Medulla oblongata (tissue), 1 donor: ENCODE data around the gene MSTN.
"Not testable (repeated sequence)": the region's sequence is repeated elsewhere in the genome, so short reads cannot be mapped to it uniquely, and the experiment has no call there.

Experiments
- DNase-seq: peaks from one replicate; pipeline ENCODE4 v3.0.0-alpha.2; 2015; ENCODE audit errors: extremely low spot score

Gene MSTN

DNA sequence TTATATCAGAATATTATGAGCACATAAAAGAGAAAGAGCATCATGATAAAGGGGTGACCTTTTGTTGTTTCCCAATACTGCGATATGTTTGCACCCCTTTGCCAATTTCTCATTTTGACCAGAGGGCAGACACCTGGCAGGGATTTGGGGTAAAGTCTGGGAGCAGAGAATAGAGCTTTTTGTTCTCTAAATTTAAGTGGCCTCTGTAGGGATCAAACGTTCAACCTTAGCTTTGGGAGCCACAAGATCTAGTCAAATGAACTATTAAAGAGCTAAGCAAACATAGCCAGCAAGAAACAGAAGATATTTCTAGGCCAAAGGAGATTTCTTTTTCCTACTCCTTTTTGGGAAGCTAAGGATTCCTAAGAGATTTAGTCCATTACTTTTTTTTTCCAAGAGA, 1.1 kb upstream of the MSTN start:
- DNase-seq = no peak

DNA sequence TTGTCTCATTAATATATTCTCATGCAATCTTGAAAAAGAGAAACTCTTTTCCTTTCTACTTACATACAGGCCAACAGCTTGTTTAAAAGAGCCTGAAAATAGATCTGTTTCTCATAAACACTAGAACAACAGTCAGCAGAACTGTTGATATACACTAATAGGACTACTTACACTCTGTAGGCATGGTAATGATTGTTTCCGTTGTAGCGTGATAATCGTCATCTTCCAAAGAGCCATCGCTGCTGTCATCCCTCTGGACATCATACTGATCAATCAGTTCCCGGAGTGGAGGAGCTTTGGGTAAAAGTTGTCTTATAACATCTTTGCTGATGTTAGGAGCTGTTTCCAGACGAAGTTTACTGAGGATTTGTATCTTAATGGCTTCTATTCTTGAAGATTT, 476 bp downstream of the MSTN start:
- DNase-seq = peak; percentile 9

- no peak for DNase-seq
These were observed 1.9 kb downstream of the MSTN start for GRCh38 chr2:190060626-190061025.

DNA sequence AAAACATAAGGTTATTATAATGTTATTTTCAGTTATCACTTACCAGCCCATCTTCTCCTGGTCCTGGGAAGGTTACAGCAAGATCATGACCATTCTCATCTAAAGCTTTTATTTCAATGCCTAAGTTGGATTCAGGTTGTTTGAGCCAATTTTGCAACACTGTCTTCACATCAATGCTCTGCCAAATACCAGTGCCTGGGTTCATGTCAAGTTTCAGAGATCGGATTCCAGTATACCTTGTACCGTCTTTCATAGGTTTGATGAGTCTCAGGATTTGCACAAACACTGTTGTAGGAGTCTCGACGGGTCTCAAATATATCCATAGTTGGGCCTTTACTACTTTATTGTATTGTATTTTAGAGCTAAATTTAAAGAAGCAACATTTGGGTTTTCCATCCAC, 2.5 kb downstream of the MSTN start:
- DNase-seq = no peak

DNA sequence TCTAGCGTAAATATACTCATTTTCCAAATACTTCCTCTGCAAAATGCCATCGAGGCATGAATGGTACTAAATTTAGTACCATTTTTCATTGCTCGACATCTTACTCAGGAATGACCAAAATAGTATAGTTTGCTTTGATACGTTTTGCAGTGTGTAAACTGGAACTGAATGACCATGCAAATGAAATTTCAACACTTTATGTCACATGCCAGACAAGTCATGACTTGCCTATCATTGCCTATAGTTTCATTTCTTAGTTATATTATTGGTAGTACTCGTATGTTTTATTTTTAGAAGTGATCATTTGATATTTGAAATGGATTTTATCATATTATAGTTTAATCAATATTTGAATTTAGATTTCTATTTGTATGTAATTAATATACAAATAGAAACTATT, 9.1 kb downstream of the MSTN start:
- DNase-seq = no peak

DNA sequence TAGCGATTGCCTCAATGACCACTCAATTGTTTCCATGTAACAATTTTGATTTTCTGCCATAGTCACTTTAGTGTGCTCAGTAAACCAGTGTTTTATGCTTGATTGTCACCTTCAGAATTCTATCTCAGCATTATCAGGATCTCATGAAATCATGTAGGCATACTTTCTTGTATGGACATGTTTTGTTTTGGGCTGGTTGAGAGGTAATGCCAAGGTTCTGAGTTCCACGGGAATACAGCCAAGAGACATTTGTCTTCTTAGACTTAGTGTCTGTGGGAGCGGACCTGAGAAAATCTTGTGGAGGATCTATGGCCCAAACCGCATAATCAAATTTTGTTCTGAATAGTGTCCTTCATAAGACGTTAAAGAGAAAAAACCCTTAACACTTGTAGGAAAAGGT, 10.2 kb downstream of the MSTN start:
- no peak for DNase-seq

GRCh38 chr2:190051223-190051622, 11.3 kb downstream of the MSTN start:
- DNase-seq = no peak

DNA sequence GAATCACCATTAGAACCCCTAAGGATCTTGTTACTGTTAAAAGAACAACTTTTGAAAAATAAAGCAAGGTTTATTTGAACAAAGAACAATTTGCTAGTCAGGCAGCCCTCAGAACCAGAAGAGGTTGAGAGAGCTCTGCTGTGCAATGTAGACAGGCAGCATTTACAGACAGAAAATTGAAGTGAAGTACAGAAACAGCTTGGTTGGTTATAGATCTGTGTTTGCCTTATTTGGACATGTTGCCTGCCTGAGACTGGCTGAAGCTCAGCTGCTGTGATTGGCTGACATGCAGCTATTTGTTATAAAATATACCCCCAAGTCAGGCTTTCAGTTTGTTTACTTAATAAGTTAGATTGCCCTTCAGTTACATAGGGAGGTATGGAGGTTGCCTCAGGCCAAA, 12.5 kb downstream of the MSTN start:
- no peak for DNase-seq

DNA sequence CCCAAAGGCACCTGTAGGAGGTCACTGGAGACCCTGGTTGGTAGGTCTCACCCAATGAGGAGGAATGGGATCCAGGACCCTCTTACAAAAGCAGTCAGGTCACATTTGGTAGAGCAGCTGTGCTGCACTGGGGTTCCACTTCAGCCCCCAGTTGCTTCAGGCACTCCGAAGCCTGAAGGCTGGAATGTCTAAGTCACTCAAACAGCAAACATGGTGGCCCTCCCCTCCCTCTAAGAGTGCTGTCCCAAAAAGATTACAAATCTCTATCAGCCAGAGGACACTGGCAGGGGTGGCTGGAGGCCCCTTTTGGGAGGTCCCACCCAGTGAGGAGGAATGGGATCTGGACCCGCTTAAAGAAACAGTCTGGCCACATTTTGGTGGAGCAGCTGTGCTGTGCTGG, 17.7 kb downstream of the MSTN start:
- no peak for DNase-seq

DNA sequence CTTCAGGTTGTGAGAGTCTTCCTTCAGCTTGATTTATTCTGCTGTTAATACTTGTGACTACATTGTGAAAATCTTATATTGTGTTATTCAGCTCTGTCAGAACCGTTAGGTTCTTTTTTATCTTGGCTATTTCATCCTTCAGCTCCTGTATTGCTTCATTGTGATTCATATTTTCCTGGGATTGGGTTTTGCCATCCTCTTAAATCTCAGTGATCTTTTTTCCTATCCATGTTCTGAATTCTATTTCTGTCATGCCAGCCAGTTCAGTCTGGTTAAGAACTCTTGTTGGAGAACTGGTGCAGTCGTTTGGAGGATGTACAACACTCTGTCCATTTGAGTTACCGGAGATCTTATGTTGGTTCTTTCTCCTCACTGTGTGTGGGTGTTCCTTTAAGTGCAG, 19.1 kb downstream of the MSTN start:
- DNase-seq = no peak

DNA sequence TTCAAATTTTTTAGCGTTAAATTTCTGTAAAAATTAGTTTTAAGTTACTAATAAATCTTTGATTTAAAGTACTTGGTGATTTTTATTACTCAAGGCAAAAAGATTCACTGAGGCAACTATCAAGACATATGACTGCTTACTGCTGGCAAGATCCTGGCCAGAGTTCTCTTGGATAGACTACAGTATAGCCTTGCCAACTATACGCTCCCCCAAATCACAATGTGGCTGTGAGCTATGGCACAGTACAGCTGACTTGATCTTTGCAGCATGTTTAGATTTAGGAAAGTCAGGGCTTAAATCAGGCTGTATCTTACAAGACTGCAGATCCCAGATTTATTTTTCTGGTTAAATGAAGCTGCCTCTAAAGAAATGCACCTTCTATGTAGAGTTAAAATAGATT, 26.5 kb downstream of the MSTN start:
- no peak for DNase-seq

- not testable (repeated sequence) for DNase-seq
These were observed 28.1 kb downstream of the MSTN start for GRCh38 chr2:190034417-190034816.

- DNase-seq = no peak
These were observed 30.4 kb downstream of the MSTN start for GRCh38 chr2:190031969-190032618.

DNA sequence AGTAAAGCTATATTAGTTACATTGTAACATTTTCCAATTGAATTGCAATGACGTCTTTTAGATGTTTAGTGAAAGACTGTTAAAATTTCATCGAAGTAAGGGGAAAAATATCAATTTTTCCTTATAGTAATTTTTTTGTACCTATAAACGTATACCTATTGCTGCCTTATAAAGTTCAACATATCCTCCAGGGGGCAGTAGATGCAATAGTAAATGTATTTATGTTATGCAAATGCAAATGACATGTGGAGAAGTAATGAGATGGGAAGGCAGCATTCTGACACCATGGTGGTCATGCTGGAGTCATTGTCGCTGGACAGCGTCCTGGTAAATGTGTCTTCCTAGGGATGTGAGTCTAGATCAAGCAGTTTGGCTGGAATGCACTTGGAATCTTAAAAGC, 38.7 kb downstream of the MSTN start:
- DNase-seq = peak; percentile 54

- DNase-seq = no peak
These were observed 41.8 kb downstream of the MSTN start for GRCh38 chr2:190020720-190021119.

DNA sequence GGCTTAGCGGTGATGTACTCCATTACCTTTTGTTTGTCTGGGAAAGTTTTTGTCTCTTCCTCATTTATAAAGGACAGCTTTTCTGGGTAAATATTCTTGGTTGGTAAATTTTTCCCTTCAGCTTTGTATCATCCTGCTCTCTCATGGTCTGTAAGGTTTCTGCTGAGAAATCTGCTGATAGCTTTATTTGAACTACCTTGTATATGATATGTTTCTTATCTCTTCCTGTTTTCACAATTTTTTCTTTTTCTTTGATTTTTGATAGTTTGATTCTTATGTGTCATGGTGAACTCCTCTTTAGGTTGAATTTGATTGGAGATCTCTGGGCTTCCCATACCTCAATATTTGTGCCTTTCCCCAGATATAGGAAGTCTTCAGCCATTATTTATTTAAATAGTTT, 44.7 kb downstream of the MSTN start:
- DNase-seq = no peak

DNA sequence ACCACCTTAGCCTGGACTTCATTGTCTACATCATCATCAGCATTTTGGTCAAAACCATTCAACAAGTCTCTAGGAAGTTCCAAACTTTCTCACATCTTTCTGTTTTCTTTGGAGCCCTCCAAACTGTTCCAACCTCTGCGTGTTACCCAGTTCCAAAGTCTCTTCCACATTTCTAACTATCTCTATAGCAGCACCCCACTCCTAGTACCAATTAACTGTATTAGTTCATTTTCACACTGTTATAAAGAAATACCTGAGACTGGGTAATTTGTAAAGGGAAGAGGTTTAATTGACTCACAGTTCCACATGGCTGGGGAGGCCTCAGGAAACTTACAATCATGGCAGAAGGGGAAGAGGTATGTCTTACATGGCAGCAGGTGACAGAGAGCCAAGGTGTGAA, 46.6 kb downstream of the MSTN start:
- DNase-seq = not testable (repeated sequence)
